Middle frontal gyrus (tissue), 1 donor: ENCODE data around the gene PROM1.

Source experiments
- DNase-seq: peaks from one replicate; pipeline ENCODE4 v3.0.0-alpha.2; 2015; ENCODE audit warnings: low spot score; ENCODE audit errors: extremely low spot score

The PROM1 gene

GRCh38 chr4:16110661-16111290, 27.0 kb upstream of the PROM1 start:
- no peak for DNase-seq

DNA sequence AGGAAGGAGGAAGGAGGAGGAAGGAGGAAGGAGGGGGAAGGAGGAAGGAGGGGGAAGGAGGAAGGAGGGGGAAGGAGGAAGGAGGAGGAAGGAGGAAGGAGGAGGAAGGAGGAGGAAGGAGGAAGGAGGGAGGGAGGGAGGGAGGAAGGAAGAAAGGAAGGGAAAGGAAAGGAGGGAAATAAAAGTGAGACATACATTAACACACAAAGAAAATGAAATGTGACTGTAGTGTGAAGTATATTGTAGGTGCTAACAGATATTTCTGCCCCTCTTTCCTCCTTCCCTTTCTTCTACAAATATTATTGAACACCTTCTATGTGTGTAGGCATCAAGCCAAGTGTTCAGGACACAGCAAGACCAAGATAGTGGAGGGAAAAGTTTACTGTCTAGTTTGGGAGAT, 26.4 kb upstream of the PROM1 start:
- DNase-seq, result no peak

- no peak for DNase-seq
These were observed 25.4 kb upstream of the PROM1 start for GRCh38 chr4:16109256-16109655.

GRCh38 chr4:16106956-16107355, 23.1 kb upstream of the PROM1 start:
- no peak for DNase-seq

GRCh38 chr4:16104520-16104919, 20.7 kb upstream of the PROM1 start:
- no peak for DNase-seq

GRCh38 chr4:16102356-16102755, 18.5 kb upstream of the PROM1 start:
- DNase-seq, result no peak

DNA sequence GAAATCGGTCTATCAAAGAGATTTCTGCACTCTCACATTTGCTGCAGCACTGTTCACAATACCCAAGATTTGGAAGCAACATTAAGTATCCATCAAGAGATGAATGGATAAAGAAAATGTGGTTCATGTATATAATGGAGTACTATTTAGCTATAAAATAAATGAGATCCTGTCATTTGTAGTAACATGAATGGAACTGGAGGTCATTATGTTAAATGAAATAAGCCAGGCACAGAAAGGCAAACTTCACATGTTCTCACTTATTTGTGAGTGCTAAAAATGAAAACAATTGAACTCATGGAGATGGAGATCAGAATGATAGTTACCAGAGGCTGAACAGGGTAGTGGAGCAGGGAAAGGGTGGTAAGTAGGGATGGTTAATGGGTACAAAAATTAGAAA, 17.0 kb upstream of the PROM1 start:
- DNase-seq, result no peak

DNA sequence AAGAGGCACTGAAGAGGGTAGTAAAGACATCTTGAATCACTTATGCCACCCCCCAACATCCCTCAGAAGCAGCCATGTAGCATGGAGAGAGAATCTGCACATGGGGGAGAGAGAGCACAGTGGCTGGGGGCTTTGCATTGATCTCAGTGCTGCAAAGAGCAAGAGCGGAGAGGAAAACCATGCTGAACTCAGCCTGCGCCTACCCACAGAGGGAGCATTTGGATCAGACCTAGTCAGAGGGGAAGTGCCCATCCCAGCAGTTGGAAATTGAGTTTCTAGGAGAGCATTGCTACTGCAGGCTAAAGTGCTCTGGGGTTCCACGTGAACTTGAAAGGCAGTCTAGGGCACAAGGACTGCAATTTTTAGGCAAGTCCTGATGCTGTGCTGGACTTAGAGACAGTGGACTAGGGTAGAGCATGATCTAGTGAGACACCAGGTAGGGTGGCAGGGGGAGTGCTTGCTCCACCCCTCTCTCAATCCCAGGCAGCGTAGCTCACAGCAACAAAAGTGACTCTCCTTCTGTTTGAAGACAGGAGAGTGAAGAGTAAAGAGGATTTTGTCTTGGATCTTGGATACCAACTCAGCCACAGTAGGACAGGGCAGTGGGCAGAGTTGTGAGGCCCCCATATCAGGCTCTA, 9.0 kb upstream of the PROM1 start:
- DNase-seq, result no peak

DNA sequence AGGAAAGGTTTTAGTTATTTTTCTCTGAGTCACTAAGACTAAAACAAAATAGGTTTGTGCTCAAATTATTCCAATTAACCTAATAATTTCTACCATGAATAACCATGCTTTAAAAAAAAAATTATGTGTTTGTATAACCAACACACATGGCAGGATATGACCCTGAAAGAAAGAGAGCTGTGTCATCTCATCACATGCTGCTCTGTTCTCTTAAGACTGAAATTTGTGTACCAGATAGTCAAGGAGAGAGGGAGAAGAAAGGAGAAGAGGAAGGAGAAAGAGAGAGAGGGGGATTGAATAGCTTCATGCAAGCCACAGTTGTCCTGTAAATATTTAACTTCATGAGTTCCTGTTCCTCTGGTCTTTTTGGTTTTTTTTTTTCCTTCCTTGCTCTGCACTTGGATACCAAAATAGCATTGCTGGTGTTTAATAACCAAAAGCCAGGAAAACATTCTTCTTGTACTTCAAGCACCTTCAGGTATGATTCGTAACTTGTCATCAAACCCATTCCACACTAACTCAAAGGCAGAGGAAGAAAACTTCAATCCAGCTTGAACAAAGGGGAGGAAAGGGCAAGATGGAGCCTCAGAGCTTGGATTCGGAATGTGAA, 6.4 kb upstream of the PROM1 start:
- DNase-seq, result no peak

- no peak for DNase-seq
These were observed 5.3 kb upstream of the PROM1 start for GRCh38 chr4:16089156-16089555.

DNA sequence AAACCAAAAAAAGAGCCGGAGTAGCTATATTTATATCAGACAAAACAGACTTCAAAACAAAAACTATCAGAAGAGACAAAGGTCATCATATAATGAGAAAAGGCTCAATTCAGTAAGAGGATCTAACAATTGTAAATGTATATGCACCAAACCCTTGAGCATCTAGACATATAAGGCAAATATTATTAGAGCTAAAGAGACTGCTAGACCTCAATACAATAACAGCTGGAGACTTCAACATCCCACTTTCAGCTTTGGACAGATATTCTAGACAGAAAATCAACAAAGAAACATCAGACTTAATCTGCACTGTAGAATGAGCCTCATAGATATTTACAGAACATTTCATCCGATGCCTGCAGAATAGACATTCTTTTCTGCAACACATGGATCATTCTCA, 4.8 kb upstream of the PROM1 start:
- no peak for DNase-seq

DNA sequence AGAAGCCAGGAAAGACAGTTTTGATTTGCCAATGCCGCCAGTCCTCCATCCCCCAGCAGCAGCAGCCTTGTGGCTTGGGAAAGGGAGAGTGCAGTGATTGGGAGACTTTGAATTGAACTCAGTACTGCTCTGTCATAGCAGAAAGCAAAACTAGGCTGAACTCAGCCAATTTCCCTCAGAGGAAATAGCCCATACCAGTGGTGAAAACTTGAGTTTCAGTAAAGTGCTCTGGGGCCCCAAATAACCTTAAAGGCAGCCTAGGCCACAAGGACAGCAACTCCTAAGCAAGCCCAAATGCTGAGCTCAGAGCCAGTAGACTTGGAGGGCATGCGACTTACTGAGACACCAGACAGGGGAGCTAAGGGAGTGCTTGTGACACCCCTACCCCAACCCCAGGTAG, 2.0 kb upstream of the PROM1 start:
- no peak for DNase-seq

DNA sequence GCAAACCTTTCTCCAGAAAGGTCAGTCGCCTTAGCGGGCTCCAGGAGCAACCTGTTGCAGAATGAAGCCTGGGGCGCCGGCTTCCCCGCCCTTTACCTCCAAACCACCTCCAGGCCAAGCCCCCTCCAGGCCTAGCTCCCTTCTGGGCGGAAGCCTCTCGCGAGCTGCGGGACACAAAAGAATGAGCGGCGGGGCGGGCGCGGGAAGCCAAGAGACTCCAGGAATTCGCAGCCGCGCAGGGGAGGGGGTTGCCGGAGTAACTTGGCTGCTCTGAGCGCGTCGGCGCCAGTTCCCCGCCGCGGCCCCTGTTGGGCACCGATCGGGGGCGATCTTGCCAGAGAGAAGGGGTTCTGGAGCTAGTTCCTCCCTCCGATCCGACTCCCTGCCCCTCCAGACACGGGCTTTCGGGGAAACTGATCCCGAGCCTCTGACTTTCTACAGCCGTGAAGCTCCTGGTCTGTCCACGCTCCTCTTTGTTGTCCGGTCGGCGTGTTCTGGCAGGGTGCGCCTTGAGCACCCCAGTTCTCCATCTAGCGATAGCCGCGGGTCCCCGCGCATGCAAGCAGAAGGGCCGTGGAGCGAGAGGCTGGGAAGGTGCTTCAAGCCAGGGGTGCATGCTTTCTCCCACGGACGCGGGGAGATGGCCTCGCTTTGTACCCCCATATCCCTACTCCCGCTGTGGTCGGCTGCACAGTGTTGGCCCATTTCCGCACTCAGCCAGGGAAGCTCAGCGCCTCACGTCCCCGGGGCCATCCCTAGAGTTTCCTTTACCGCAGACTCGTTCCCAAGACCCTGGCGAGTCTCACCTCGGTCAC, 1.2 kb downstream of the PROM1 start:
- no peak for DNase-seq

DNA sequence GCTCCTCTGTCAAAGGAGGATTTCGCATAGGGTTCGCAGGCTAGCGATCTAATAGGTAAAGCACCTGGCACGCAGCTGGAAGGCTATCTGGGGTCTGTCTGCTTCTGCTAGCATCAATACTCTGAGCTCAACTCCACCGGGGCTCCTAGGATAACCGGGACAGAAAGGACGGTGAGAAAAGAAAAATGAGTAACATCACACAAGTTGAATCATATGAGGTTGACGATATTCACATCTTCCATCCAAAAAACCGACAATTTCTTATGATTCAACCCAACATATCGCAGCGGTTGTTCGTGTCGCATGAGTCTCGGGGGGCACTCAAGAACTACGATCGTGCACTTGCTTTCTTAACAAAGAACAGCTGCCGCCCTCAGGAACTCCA, 1.8 kb downstream of the PROM1 start:
- DNase-seq, result no peak

- DNase-seq, result no peak
These were observed 4.8 kb downstream of the PROM1 start for GRCh38 chr4:16079046-16079445.

DNA sequence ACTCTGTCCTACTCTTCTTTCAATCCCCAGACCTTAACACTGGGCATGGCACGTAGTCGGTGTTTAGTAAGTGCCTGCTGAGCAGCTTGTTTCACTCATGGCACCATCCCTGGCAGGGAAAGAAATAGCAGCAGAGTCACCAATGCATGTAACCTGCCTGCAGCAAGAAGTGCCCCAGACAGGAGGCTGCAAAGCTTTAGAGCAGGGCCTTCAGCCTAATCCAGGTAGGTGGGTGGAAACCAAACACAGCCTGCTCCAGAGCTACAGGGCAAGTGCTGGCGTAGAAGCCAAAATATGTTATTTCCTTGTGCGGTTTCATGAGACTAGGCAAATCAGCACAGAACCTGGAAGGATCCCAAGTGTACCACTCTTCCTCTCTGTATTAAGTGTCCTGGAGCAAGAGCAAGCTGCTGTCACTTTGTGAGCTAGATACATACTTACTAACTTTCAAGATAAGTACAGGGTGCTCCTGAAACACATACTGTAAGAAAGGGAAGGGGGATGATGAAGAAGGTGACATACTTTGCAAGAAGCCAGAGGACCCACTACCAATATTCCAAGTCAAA, 5.5 kb downstream of the PROM1 start:
- DNase-seq, result no peak

- no peak for DNase-seq
These were observed 6.0 kb downstream of the PROM1 start for GRCh38 chr4:16077786-16078185.

DNA sequence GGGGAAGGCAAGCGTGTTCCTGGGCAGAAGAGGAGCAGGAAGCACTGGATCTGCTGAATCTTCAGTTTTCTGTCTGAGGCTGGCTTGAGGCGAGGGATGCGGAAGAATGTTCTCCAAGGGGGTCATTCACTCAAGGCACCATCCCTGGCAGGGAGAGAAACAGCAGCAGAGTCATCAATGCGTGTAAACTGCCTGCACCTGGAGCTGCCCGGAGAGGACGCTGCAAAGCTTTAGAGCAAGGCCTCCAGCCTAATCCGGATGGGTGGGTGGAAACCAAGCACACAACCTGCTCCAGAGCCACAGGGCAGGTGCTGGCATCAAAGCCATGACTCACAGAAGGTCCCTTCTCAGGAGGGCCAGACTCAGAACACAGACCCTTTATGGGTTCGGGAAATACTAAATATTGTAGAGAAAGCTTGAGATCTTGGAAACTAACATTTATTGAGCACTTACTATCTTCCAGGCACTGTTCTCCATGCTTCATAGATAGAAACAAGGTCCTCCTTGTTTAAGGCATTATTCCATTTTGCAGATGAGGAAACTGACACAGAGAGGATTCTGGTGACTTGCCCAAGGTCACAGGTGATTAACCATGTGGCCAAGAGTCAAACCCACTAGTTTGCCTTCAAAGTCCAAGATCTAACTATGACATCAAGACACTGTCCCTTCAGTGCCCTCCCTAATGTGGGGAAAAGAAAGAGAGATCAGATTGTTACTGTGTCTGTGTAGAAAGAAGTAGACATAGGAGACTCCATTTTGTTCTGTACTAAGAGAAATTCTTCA, 7.7 kb downstream of the PROM1 start:
- DNase-seq, result no peak

- no peak for DNase-seq
These were observed 8.8 kb downstream of the PROM1 start for GRCh38 chr4:16075061-16075460.

GRCh38 chr4:16072168-16072567, 11.7 kb downstream of the PROM1 start:
- no peak for DNase-seq

DNA sequence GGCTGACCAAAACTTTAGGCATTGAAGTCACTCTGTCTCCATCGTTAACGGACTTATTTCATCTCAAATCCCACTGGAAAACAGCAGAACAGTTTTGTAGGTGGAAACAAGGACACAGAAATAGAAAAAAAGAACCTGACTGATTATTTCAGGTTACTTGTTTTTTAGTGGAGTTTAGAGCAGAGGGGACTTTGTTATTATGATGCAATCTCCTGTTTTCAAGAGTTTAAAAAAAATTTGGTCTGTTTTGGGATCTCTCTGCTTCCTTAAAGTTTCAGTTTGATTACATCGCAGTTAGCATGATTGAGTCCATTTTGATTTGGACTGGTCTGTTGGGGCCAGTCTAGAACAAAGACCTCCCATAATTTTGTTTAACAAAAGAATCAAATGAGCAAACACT, 13.6 kb downstream of the PROM1 start:
- DNase-seq, result no peak
